ENCODE data around the gene CHAT. TPM values are rescaled to one million over a fixed set of nuclear protein-coding genes. Genes with fewer than 3 reads are reported as not detected.

Gene CHAT
- polyA plus RNA-seq, 3 donors from 2014 or later = not detected

- Mint-ChIP-seq H3K4me1 (no peaks in the 10 kb centered on the region), H3K27ac (no peak overlapping the region), H3K27me3 (ENCODE audit: low read depth in 3 of 3) (peaks cover 0 to 7% (median 2%) of the 10 kb centered on the region in 3 donors), H3K4me3 (no peak overlapping the region), H3K36me3 (no peaks in the 10 kb centered on the region), H3K9me3 (no peaks in the 10 kb centered on the region)
- DNase-seq = no peak
Measured at GRCh38 chr10:49651039-49651835, 37.4 kb downstream of the CHAT start.

- H3K36me3 Mint-ChIP-seq = no peaks in the 10 kb centered on the region
Measured at GRCh38 chr10:49651917-49652316, 38.1 kb downstream of the CHAT start.

GRCh38 chr10:49652421-49653272 lies 38.8 kb downstream of the CHAT start:
- Mint-ChIP-seq H3K27ac (no peak overlapping the region), H3K27me3 (ENCODE audit: low read depth in 3 of 3) (peaks cover 3 to 9% (median 6%) of the 10 kb centered on the region in 3 donors), H3K9me3 (peaks cover 0 to 2% (median 0%) of the 10 kb centered on the region in 6 donors), H3K36me3 (no peaks in the 10 kb centered on the region), H3K4me3 (no peak overlapping the region), H3K4me1 (no peaks in the 10 kb centered on the region)
- DNase-seq = no peak

More at GRCh38 chr10:49651917-49652316, 38.1 kb downstream of the CHAT start:
- no peak overlapping the region for H3K4me3 Mint-ChIP-seq
- H3K27me3 Mint-ChIP-seq (ENCODE audit: low read depth in 3 of 3) = peaks cover 3 to 7% (median 6%) of the 10 kb centered on the region in 3 donors
- H3K9me3 Mint-ChIP-seq = no peaks in the 10 kb centered on the region
- no peaks in the 10 kb centered on the region for H3K4me1 Mint-ChIP-seq
- no peak overlapping the region for H3K27ac Mint-ChIP-seq
- DNase-seq = no peak

- peaks cover 3 to 10% (median 9%) of the 10 kb centered on the region in 3 donors for H3K27me3 Mint-ChIP-seq (ENCODE audit: low read depth in 3 of 3)
- H3K36me3 Mint-ChIP-seq = no peaks in the 10 kb centered on the region
- H3K4me1 Mint-ChIP-seq = no peaks in the 10 kb centered on the region
- no peak for DNase-seq
- no peak overlapping the region for H3K27ac Mint-ChIP-seq
- H3K4me3 Mint-ChIP-seq = no peak overlapping the region
- peaks cover 0 to 4% (median 0%) of the 10 kb centered on the region in 6 donors for H3K9me3 Mint-ChIP-seq
Measured at GRCh38 chr10:49653273-49653929, 39.6 kb downstream of the CHAT start.

- Mint-ChIP-seq H3K4me3 (no peak overlapping the region), H3K4me1 (no peaks in the 10 kb centered on the region), H3K9me3 (peaks cover 0 to 11% (median 7%) of the 10 kb centered on the region in 6 donors), H3K27me3 (ENCODE audit: low read depth in 3 of 3) (peaks cover 3 to 11% (median 9%) of the 10 kb centered on the region in 3 donors), H3K36me3 (peaks cover 0 to 6% (median 0%) of the 10 kb centered on the region in 3 donors), H3K27ac (no peak overlapping the region)
- no peak for DNase-seq
Measured at GRCh38 chr10:49654036-49654693, 40.3 kb downstream of the CHAT start.

- Mint-ChIP-seq H3K9me3 (peaks cover 0 to 14% (median 9%) of the 10 kb centered on the region in 6 donors), H3K36me3 (peaks cover 0 to 7% (median 0%) of the 10 kb centered on the region in 3 donors), H3K27me3 (ENCODE audit: low read depth in 3 of 3) (peaks cover 3 to 11% (median 9%) of the 10 kb centered on the region in 3 donors), H3K27ac (no peak overlapping the region), H3K4me3 (no peak overlapping the region), H3K4me1 (no peaks in the 10 kb centered on the region)
- DNase-seq = peak; percentile 6 to 15 (median 12)
Measured at GRCh38 chr10:49655099-49655498, 41.3 kb downstream of the CHAT start.

- Mint-ChIP-seq H3K27me3 (ENCODE audit: low read depth in 3 of 3) (peaks cover 3 to 11% (median 9%) of the 10 kb centered on the region in 3 donors), H3K4me3 (no peak overlapping the region), H3K9me3 (peaks cover 0 to 14% (median 9%) of the 10 kb centered on the region in 6 donors), H3K36me3 (peaks cover 0 to 7% (median 0%) of the 10 kb centered on the region in 3 donors), H3K4me1 (no peaks in the 10 kb centered on the region), H3K27ac (no peak overlapping the region)
- DNase-seq = no peak
Measured at GRCh38 chr10:49656845-49657493, 43.1 kb downstream of the CHAT start.

- no peak overlapping the region for H3K4me3 Mint-ChIP-seq
- no peaks in the 10 kb centered on the region for H3K4me1 Mint-ChIP-seq
- DNase-seq = no peak
- no peak overlapping the region for H3K27ac Mint-ChIP-seq
- H3K9me3 Mint-ChIP-seq = peaks cover 0 to 14% (median 9%) of the 10 kb centered on the region in 6 donors
- peaks cover 3 to 15% (median 9%) of the 10 kb centered on the region in 3 donors for H3K27me3 Mint-ChIP-seq (ENCODE audit: low read depth in 3 of 3)
- peaks cover 0 to 7% (median 0%) of the 10 kb centered on the region in 3 donors for H3K36me3 Mint-ChIP-seq
Measured at GRCh38 chr10:49657606-49658005, 43.8 kb downstream of the CHAT start.

- DNase-seq = no peak
- Mint-ChIP-seq H3K4me1 (no peaks in the 10 kb centered on the region), H3K27ac (no peak overlapping the region), H3K4me3 (no peak overlapping the region), H3K36me3 (peaks cover 0 to 7% (median 0%) of the 10 kb centered on the region in 3 donors), H3K9me3 (peaks cover 0 to 14% (median 9%) of the 10 kb centered on the region in 6 donors), H3K27me3 (ENCODE audit: low read depth in 3 of 3) (peaks cover 3 to 19% (median 6%) of the 10 kb centered on the region in 3 donors)
Measured at GRCh38 chr10:49661140-49661856, 47.5 kb downstream of the CHAT start.

- no peak for DNase-seq
- peaks cover 0 to 21% (median 4%) of the 10 kb centered on the region in 3 donors for H3K27me3 Mint-ChIP-seq (ENCODE audit: low read depth in 3 of 3)
- peaks cover 0 to 14% (median 9%) of the 10 kb centered on the region in 6 donors for H3K9me3 Mint-ChIP-seq
- H3K36me3 Mint-ChIP-seq = peaks cover 0 to 7% (median 0%) of the 10 kb centered on the region in 3 donors
- no peak overlapping the region for H3K27ac Mint-ChIP-seq
- no peaks in the 10 kb centered on the region for H3K4me1 Mint-ChIP-seq
- no peak overlapping the region for H3K4me3 Mint-ChIP-seq
Measured at GRCh38 chr10:49662169-49662830, 48.5 kb downstream of the CHAT start.

- Mint-ChIP-seq H3K9me3 (peaks cover 0 to 9% (median 8%) of the 10 kb centered on the region in 6 donors), H3K27ac (no peak overlapping the region), H3K4me3 (no peak overlapping the region), H3K4me1 (no peaks in the 10 kb centered on the region), H3K36me3 (peaks cover 0 to 7% (median 0%) of the 10 kb centered on the region in 3 donors), H3K27me3 (ENCODE audit: low read depth in 3 of 3) (peaks cover 2 to 16% (median 3%) of the 10 kb centered on the region in 3 donors)
- DNase-seq = no peak
Measured at GRCh38 chr10:49663596-49663995, 49.8 kb downstream of the CHAT start.
